Sigmoid colon (tissue), 7 donors: ENCODE results near the gene RPS6KL1. TPM values are rescaled to one million over a fixed set of nuclear protein-coding genes. Genes with fewer than 3 reads are reported as not detected.

Experiments used
- DNase-seq: peaks from one replicate; pipeline ENCODE4 v3.0.0-alpha.2; 2019
- H3K27ac ChIP-seq, 4 donors: fragments of 200-600 bp; sonication (generic); one replicate each; pipeline ENCODE4 v1.5.1; 2016 to 2019; ENCODE audit warnings: mild to moderate bottlenecking in 1 of 4
- H3K27me3 ChIP-seq, 3 donors: fragments of 200-600 bp; sonication (generic); one replicate each; pipeline ENCODE4 v1.5.1; 2019; ENCODE audit warnings: mild to moderate bottlenecking in 1 of 3
- H3K36me3 ChIP-seq, 4 donors: fragments of 200-600 bp; sonication (generic); one replicate each; pipeline ENCODE4 v1.5.1; 2016 to 2019
- H3K4me1 ChIP-seq, 4 donors: fragments of 200-600 bp; sonication (generic); one replicate each; pipeline ENCODE4 v1.5.1; 2017 to 2019
- H3K4me3 ChIP-seq, 4 donors: fragments of 200-600 bp; sonication (generic); one replicate each; pipeline ENCODE4 v1.5.1; 2017 to 2019; ENCODE audit warnings: mild to moderate bottlenecking in 2 of 4, moderate library complexity in 1 of 4
- H3K9me3 ChIP-seq, 4 donors: fragments of 200-600 bp in 3 of 4; sonication (generic) in 3 of 4; one replicate each; pipeline versions ENCODE4 v1.5.1 to v1.6.1; 2013 to 2019
- EP300 ChIP-seq, 4 donors: sonication (generic); formaldehyde crosslinking; IDR thresholded peaks; one replicate each; pipeline ENCODE4 v1.6.1; 2017; ENCODE audit warnings: antibody characterized with exemption in 4 of 4
- POLR2A ChIP-seq, 2 donors: fragments of 450-650 bp; IDR thresholded peaks; one replicate each; pipeline ENCODE4 v1.6.1; 2016; ENCODE audit warnings: antibody characterized with exemption in 2 of 2, mild to moderate bottlenecking in 2 of 2, moderate library complexity in 2 of 2
- POLR2AphosphoS5 ChIP-seq, 4 donors: sonication (generic); formaldehyde crosslinking; IDR thresholded peaks; one replicate each; pipeline ENCODE4 v1.6.1; 2017; ENCODE audit warnings: antibody characterized with exemption in 4 of 4
- WGBS, 2 donors: extraction: QIAGEN DNeasy Blood & Tissue Kit; methylation state at CpG; one replicate each; pipeline ENCODE4 v1.1.7; 2013; 5-methylcytosine and 5-hydroxymethylcytosine counted together
- intact Hi-C: fragments of 100-400 bp; cut with DNase I; formaldehyde crosslinking; loops from one replicate; pipeline ENCODE4 v1.15.1; 2023
- polyA plus RNA-seq, 3 donors: library from polyadenylated mRNA; stranded (reverse); fragments of 200-250 nt; gene quantifications; one replicate each; pipeline ENCODE4 v1.2.3, GENCODE V29; 2013
- total RNA-seq, 4 donors: library from RNA; depleted of rRNA; stranded (reverse); fragments of >200 nt; gene quantifications; one replicate each; pipeline ENCODE4 v1.1.0, GENCODE V29; 2016
- TF ChIP-seq, protein P1 (sequence below), 4 experiments: fragments of 450-650 bp in 3 of 4; fragments of 200-600 bp in 1 of 4; IDR thresholded peaks; one replicate each; pipeline ENCODE4 v1.5.1; 2016 to 2019; ENCODE audit warnings: antibody characterized with exemption in 4 of 4, mild to moderate bottlenecking in 3 of 4, moderate library complexity in 2 of 4
- donor health status: healthy with polysubstance abuse.
- donor health status: Bipolar disorder and iron deficiency.
- donor health status: healthy.

The RPS6KL1 gene
- total and polyA plus RNA-seq, 7 donors: 1.8 to 11.1 (median 4.6) TPM

DNA sequence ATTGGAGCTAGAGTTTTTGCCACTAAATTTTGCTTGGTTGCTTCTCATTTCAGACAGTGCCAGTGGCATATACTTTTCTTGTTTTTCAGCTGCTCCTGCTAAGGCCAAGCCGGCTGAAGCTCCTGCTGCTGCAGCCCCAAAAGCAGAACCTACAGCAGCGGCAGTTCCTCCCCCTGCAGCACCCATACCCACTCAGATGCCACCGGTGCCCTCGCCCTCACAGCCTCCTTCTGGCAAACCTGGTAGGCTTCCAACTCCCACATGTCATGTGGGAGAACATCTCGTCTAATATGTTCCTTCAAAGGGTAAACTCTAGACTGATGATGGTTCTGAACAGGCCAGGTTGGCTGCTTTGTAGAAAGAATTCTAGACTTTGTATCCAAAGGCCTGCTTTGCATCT, 30.3 kb downstream of the RPS6KL1 start:
- Histone ChIP-seq H3K9me3 (no peaks in the 10 kb centered on the region), H3K27ac (no peak overlapping the region), H3K36me3 (peaks cover 41 to 84% (median 78%) of the 10 kb centered on the region in 4 donors), H3K4me1 (peaks cover 0 to 13% (median 13%) of the 10 kb centered on the region in 4 donors), H3K4me3 (no peak overlapping the region), H3K27me3 (no peaks in the 10 kb centered on the region)
- DNase-seq: no peak
- WGBS, 2 donors: 62 to 90% methylated on average over 5 of the region's 5 CpGs
- TF ChIP-seq EP300 (IDR thresholded peaks at IDR 0.05) (no peak), POLR2A (IDR thresholded peaks at IDR 0.05) (no peak), POLR2AphosphoS5 (IDR thresholded peaks at IDR 0.05) (no peak)
- TF ChIP-seq, protein P1, sequence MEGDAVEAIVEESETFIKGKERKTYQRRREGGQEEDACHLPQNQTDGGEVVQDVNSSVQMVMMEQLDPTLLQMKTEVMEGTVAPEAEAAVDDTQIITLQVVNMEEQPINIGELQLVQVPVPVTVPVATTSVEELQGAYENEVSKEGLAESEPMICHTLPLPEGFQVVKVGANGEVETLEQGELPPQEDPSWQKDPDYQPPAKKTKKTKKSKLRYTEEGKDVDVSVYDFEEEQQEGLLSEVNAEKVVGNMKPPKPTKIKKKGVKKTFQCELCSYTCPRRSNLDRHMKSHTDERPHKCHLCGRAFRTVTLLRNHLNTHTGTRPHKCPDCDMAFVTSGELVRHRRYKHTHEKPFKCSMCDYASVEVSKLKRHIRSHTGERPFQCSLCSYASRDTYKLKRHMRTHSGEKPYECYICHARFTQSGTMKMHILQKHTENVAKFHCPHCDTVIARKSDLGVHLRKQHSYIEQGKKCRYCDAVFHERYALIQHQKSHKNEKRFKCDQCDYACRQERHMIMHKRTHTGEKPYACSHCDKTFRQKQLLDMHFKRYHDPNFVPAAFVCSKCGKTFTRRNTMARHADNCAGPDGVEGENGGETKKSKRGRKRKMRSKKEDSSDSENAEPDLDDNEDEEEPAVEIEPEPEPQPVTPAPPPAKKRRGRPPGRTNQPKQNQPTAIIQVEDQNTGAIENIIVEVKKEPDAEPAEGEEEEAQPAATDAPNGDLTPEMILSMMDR (IDR thresholded peaks at IDR 0.05): no peak
- intact Hi-C loops: no loop called here

DNA sequence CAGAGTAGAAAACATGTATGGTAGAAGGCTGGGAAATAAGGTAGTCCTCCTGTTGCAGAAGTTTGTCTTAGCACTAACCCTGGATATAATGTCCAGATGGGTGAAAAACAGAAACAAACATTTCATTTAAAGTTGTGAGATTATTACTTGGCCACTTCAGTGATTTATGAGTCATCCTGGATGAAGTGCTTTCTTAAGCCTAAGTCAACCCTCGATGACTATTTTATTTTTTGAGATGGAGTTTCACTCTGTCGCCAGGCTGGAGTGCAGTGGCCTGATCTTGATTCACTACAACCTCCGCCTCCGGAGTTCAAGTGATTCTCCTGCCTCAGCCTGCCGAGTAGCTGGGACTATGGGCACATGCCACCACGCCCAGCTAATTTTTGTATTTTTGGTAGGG, 31.2 kb downstream of the RPS6KL1 start:
- Histone ChIP-seq H3K4me3 (no peak overlapping the region), H3K9me3 (no peaks in the 10 kb centered on the region), H3K27ac (no peak overlapping the region), H3K36me3 (peaks cover 41 to 76% (median 70%) of the 10 kb centered on the region in 4 donors), H3K27me3 (no peaks in the 10 kb centered on the region), H3K4me1 (peaks cover 0 to 20% (median 17%) of the 10 kb centered on the region in 4 donors)
- intact Hi-C loops: no loop called here
- DNase-seq: no peak
- WGBS, 2 donors: 88 to 91% methylated on average over 6 of the region's 6 CpGs
- TF ChIP-seq POLR2AphosphoS5 (IDR thresholded peaks at IDR 0.05) (no peak), EP300 (IDR thresholded peaks at IDR 0.05) (no peak), POLR2A (IDR thresholded peaks at IDR 0.05) (no peak)
- TF ChIP-seq, protein P1 (IDR thresholded peaks at IDR 0.05): no peak

DNA sequence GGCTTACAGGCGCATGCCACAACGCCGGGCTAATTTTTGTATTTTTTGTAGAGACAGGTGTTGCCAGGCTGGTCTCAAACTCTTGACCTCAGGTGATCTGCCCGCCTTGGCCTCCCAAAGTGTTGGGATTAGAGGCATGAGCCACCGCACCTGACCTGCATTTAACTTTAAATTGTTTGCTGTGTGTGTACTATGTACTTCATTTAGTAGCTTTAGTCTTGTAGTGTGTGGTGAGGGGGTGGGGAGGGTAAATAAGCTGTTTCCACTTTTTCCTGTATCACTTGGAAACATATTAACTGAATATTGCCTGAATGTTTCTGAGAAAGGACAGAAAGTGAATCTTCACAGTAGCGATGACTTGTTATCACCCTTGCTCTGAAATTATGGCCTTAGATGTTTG, 32.8 kb downstream of the RPS6KL1 start:
- WGBS, 2 donors: 96 to 97% methylated on average over 6 of the region's 6 CpGs
- no peak overlapping the region for H3K27ac ChIP-seq
- no peaks in the 10 kb centered on the region for H3K27me3 ChIP-seq
- TF ChIP-seq POLR2A (IDR thresholded peaks at IDR 0.05) (no peak), POLR2AphosphoS5 (IDR thresholded peaks at IDR 0.05) (no peak), EP300 (IDR thresholded peaks at IDR 0.05) (no peak)
- TF ChIP-seq, protein P1 (IDR thresholded peaks at IDR 0.05): no peak
- no peak overlapping the region for H3K4me3 ChIP-seq
- no peaks in the 10 kb centered on the region for H3K9me3 ChIP-seq
- peaks cover 0 to 36% (median 33%) of the 10 kb centered on the region in 4 donors for H3K4me1 ChIP-seq
- DNase-seq: no peak
- H3K36me3 ChIP-seq: peaks cover 30 to 69% (median 55%) of the 10 kb centered on the region in 4 donors
- intact Hi-C loops: no loop called here

DNA sequence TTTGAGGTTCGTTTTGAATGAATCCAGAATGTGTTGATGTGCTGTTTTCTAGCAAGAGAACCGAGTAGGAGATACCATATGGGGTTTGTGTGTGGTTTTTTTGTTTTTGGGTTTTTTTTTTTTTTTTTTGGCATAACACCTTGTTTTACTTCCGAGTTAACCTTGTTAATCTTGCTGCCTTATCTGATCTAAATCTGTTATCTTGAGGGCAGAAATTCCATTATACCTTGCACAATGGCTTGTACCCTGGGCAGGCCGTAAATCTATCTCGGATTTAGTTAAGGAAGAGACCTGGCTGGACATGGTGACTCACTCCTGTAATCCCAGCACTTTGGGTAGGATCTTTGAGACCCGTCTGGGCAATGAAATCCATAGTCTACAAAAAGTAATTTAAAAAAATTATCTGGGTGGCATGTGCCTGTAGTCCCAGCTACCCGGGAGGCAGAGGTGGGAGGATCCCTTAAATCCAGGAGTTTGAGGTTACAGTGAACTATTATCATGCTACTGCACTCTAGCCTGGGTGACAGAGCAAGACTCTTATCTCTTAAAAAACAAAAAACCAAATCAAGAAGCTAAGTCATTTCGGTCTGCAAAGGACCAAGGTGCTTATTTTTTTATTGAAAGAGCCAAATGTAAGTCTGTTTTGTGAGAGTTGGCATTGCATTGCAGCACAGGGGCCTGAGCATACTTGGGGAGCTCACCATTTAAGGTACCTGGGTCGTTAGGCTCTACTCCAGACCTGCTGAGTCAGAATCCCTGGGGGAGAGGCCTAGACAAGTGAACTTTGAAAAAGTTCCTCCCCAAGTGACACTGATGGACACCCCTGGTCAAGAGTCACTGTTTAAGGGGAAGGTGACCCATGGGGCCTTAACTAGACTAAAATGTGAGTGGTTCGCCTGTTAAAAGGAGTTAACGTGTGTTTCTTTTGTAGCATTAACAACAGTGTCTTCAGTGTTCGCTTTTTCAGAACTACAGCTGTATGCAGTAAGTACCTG, 34.6 kb downstream of the RPS6KL1 start:
- Histone ChIP-seq H3K27ac (peak overlapping the region in 1 of 4 donors; percentile 11), H3K4me3 (no peak overlapping the region), H3K9me3 (no peaks in the 10 kb centered on the region), H3K36me3 (peaks cover 13 to 53% (median 37%) of the 10 kb centered on the region in 4 donors), H3K27me3 (no peaks in the 10 kb centered on the region), H3K4me1 (peaks cover 0 to 54% (median 51%) of the 10 kb centered on the region in 4 donors)
- TF ChIP-seq EP300 (IDR thresholded peaks at IDR 0.05): no peak
- no peak for TF ChIP-seq POLR2A (IDR thresholded peaks at IDR 0.05)
- no peak for TF ChIP-seq POLR2AphosphoS5 (IDR thresholded peaks at IDR 0.05)
- TF ChIP-seq, protein P1 (IDR thresholded peaks at IDR 0.05): no peak
- intact Hi-C loops: no loop called here
- DNase-seq: no peak
- 42 to 68% methylated on average over 12 of the region's 12 CpGs for WGBS, 2 donors
